Stimulated activated CD4-positive, alpha-beta T cell treated with anti-CD3 and anti-CD28 coated beads, TNF-alpha, amount 100 ng/mL, for 48 hours (primary cell): Measurements from ENCODE around the gene SPIN2B.
"Not testable (repeated sequence)": the region's sequence is repeated elsewhere in the genome, so short reads cannot be mapped to it uniquely, and the experiment has no call there.

Experiments used
- DNase-seq, 3 donors: peaks; one replicate each; pipeline ENCODE4 v3.0.0-alpha.2; 2020; ENCODE audit warnings: low read depth in 3 of 3

The SPIN2B gene

GRCh38 chrX:57121162-57121755, at the start of gene SPIN2B:
TSS of gene SPIN2B (minus strand) at chrX:57121548.
- peak; percentile 52 to 76 (median 59) for DNase-seq

GRCh38 chrX:57156397-57157049, 35.2 kb upstream of the SPIN2B start:
- DNase-seq, result no peak

- no peak for DNase-seq
Measured at GRCh38 chrX:57155171-57155570, 33.8 kb upstream of the SPIN2B start.

- DNase-seq, result not testable (repeated sequence)
Measured at GRCh38 chrX:57152222-57152621, 30.9 kb upstream of the SPIN2B start.

GRCh38 chrX:57138674-57139073, 17.3 kb upstream of the SPIN2B start:
- DNase-seq, result no peak

GRCh38 chrX:57137501-57137900, 16.2 kb upstream of the SPIN2B start:
- DNase-seq, result no peak

GRCh38 chrX:57137073-57137472, 15.7 kb upstream of the SPIN2B start, which contains the start of gene SPIN2A:
TSS of gene SPIN2A (minus strand) at chrX:57137397. CDS start at chrX:57136597, 800 bp downstream.
- not testable (repeated sequence) for DNase-seq

- not testable (repeated sequence) for DNase-seq
Measured at GRCh38 chrX:57136589-57136988, 15.2 kb upstream of the SPIN2B start.

- DNase-seq, result no peak
Measured at GRCh38 chrX:57135287-57135686, 13.9 kb upstream of the SPIN2B start.

- DNase-seq, result no peak
Measured at GRCh38 chrX:57134702-57135101, 13.4 kb upstream of the SPIN2B start.

GRCh38 chrX:57133706-57134105, 12.4 kb upstream of the SPIN2B start:
- DNase-seq, result no peak

GRCh38 chrX:57133284-57133683, 11.9 kb upstream of the SPIN2B start:
- not testable (repeated sequence) for DNase-seq

- no peak for DNase-seq
Measured at GRCh38 chrX:57132046-57132445, 10.7 kb upstream of the SPIN2B start.

- DNase-seq, result no peak
Measured at GRCh38 chrX:57121816-57122215, 468 bp upstream of the SPIN2B start.

GRCh38 chrX:57120619-57121161, 658 bp downstream of the SPIN2B start:
- DNase-seq, result not testable (repeated sequence)

GRCh38 chrX:57119416-57119815, 1.9 kb downstream of the SPIN2B start:
- DNase-seq, result no peak

- not testable (repeated sequence) for DNase-seq
Measured at GRCh38 chrX:57117566-57117965, 3.8 kb downstream of the SPIN2B start.

GRCh38 chrX:57104921-57105398, 16.4 kb downstream of the SPIN2B start:
- DNase-seq, result no peak

GRCh38 chrX:57104406-57104805, 16.9 kb downstream of the SPIN2B start:
- no peak for DNase-seq

GRCh38 chrX:57103489-57103888, 17.9 kb downstream of the SPIN2B start:
- DNase-seq, result no peak

- DNase-seq, result not testable (repeated sequence)
Measured at GRCh38 chrX:57102918-57103317, 18.4 kb downstream of the SPIN2B start.

GRCh38 chrX:57083143-57083542, 38.2 kb downstream of the SPIN2B start:
- DNase-seq, result no peak

- DNase-seq, result no peak
Measured at GRCh38 chrX:57074458-57074857, 46.9 kb downstream of the SPIN2B start.
